Vagina (tissue), 2 donors: ENCODE data around the gene PHTF1.

ENCODE experiments used
- POLR2A ChIP-seq, 2 donors: fragments of 450-650 bp; IDR thresholded peaks; one replicate each; pipeline ENCODE4 v1.6.1; 2017; ENCODE audit warnings: antibody characterized with exemption in 2 of 2, mild to moderate bottlenecking in 2 of 2, moderate library complexity in 2 of 2
- POLR2AphosphoS5 ChIP-seq, 2 donors: sonication (generic); formaldehyde crosslinking; IDR thresholded peaks; one replicate each; pipeline ENCODE4 v1.9.0; 2017; ENCODE audit warnings: antibody characterized with exemption in 2 of 2, mild to moderate bottlenecking in 2 of 2, low read depth in 1 of 2; ENCODE audit not compliant: insufficient read depth in 1 of 2
- TF ChIP-seq, protein P1 (sequence below), 3 experiments: fragments of 450-650 bp in 2 of 3; fragments of 200-600 bp in 1 of 3; sonication (generic) in 1 of 3; IDR thresholded peaks; one replicate each; pipeline ENCODE4 v1.5.1; 2017 to 2019; ENCODE audit warnings: antibody characterized with exemption in 3 of 3, mild to moderate bottlenecking in 2 of 3, moderate library complexity in 2 of 3

DNA sequence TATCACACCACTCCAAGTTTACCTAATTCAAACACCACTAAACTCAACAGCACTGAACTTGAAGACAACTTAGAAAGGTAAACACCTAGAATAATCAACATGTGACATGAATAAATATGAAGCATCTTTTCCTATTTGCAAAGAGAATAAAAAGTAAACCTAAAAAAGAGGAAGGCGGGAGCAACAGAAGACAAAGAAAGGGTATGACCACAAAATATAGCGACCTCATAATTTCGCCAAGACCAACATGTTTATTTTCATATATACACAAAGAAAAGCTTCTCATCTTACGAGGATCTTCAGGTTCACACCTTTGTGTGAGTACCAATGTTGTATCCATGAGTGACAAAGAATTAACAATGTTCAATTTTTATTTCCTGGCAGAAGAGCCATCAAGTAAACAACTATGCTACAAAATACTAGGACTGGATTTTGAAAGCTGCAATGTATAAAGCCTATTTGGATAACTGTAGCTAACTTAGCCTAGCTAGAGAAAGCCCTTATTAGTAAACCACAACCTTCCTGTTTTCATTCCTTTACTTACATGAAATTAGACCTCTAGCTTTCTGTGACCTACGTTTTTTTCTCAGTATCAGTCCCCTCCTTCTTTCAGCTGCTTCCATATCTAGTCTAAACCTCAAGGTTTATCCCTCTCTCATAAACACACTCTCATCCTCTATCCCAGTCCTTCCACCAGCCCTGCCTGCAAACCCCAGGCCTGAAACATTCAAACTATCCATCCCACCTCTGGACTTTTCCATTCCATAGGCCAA, 21.3 kb upstream of the PHTF1 start:
- TF ChIP-seq, protein P1, sequence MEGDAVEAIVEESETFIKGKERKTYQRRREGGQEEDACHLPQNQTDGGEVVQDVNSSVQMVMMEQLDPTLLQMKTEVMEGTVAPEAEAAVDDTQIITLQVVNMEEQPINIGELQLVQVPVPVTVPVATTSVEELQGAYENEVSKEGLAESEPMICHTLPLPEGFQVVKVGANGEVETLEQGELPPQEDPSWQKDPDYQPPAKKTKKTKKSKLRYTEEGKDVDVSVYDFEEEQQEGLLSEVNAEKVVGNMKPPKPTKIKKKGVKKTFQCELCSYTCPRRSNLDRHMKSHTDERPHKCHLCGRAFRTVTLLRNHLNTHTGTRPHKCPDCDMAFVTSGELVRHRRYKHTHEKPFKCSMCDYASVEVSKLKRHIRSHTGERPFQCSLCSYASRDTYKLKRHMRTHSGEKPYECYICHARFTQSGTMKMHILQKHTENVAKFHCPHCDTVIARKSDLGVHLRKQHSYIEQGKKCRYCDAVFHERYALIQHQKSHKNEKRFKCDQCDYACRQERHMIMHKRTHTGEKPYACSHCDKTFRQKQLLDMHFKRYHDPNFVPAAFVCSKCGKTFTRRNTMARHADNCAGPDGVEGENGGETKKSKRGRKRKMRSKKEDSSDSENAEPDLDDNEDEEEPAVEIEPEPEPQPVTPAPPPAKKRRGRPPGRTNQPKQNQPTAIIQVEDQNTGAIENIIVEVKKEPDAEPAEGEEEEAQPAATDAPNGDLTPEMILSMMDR (IDR thresholded peaks at IDR 0.05) = no peak
- TF ChIP-seq POLR2A (IDR thresholded peaks at IDR 0.05) (no peak), POLR2AphosphoS5 (IDR thresholded peaks at IDR 0.05; ENCODE audit: insufficient read depth in 1 of 2, low read depth in 1 of 2) (no peak)
